ENCODE results near the gene NLRP6. TPM values are rescaled to one million over a fixed set of nuclear protein-coding genes. Genes with fewer than 3 reads are reported as not detected.

NLRP6 gene
- polyA plus RNA-seq, 1 experiment: not detected

DNA sequence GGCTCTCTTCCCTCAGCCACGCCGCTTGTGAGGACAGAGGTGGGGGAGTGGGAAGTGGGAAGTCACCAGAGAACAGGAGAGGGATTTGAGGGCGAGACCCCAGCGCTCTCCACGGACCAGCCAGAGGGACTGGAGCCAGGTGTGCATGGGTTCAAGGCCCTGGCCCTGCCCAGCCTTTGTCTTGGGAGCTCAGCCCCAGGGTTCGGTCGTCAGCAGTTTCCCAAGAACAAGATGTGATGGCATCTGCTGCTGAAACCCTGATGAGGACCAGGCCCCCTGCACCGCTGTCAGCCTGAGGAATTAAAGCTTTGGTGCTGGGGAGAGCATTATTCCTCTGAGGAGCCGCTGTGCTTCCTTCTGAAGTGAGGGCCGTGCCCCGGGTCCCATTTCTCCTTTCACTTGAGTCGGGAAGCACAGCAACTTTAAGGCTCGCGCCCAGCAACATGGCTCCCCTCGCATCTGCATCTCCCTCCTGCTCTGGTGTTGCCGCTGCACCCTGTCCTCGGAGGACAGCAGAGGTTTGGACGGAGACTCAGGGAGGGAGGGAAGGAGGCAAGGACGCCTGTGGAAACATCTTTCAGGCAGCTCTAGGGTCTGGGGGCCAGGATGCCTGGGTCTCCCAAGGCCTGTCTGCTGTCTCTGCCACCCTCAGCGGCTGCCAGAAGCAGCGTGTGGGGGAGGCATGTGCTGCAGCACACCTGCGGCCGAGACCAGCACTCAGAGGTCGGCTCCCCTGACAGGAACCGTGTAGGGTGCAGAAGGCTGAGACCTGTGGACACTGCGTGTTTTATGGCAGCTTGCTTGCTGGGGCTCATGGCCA lies 17.4 kb downstream of the NLRP6 start:
- TF ChIP-seq, protein P1, sequence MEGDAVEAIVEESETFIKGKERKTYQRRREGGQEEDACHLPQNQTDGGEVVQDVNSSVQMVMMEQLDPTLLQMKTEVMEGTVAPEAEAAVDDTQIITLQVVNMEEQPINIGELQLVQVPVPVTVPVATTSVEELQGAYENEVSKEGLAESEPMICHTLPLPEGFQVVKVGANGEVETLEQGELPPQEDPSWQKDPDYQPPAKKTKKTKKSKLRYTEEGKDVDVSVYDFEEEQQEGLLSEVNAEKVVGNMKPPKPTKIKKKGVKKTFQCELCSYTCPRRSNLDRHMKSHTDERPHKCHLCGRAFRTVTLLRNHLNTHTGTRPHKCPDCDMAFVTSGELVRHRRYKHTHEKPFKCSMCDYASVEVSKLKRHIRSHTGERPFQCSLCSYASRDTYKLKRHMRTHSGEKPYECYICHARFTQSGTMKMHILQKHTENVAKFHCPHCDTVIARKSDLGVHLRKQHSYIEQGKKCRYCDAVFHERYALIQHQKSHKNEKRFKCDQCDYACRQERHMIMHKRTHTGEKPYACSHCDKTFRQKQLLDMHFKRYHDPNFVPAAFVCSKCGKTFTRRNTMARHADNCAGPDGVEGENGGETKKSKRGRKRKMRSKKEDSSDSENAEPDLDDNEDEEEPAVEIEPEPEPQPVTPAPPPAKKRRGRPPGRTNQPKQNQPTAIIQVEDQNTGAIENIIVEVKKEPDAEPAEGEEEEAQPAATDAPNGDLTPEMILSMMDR (IDR thresholded peaks at IDR 0.05; ENCODE audit: insufficient read depth, low read depth, low read length): no peak
- Histone ChIP-seq H3K27me3 (ENCODE audit: control insufficient read depth, insufficient read depth, low read length) (peaks cover 6% of the 10 kb centered on the region), H3K4me3 (ENCODE audit: low read depth, low read length) (no peak overlapping the region), H3K36me3 (ENCODE audit: control insufficient read depth, insufficient read depth, low read length) (peaks cover 5% of the 10 kb centered on the region)
- no peak for DNase-seq (ENCODE audit: low read depth)
- ChIA-PET POLR2A (no interaction called here), CTCF (interaction anchor here (2.7 kb wide), 1 partner anchor 10 kb away, joined by 23 read pairs; no protein-coding TSS in a partner anchor)

DNA sequence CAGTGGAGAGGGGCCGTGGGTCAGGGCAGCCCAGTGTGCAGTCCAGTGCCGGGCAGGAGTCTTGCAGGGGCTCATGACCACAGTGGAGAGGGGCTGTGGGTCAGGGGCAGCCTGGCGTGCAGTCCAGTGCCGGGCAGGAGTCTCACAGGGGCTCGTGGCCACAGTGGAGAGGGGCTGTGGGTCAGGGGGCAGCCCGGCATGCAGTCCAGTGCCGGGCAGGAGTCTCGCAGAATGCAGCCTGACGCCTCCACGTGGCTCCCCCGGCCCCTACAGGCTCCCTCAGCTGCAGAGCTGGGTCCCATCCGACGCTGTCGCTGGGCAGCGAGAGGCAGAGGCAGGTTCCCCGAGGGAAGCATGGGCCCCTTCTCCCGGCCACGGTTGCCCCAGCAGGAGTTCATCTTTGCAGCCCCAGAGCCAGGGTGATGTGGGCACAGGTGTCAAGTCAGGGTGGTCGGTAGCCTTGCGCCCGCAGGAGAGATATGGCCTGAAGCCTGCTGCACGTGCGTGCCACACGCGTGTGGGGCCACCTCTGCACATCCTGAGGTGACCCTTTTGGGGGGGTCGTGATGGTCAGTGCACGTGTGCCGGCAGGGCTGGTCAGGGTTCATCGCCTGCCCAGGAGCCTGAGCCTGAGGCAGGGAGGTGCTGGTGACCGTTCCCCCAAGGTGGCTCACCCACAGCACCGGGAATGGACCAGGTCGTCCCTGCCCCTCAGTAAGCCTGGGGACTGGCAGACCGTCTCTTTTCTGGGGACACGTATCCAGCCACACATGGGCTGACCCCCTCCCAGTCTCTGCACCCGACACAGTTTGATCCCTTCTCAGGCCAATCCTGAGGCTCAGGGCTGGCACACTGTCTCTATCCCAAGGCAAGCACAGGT lies 18.2 kb downstream of the NLRP6 start:
- Histone ChIP-seq H3K36me3 (ENCODE audit: control insufficient read depth, insufficient read depth, low read length) (peaks cover 5% of the 10 kb centered on the region), H3K27me3 (ENCODE audit: control insufficient read depth, insufficient read depth, low read length) (peaks cover 6% of the 10 kb centered on the region), H3K4me3 (ENCODE audit: low read depth, low read length) (no peak overlapping the region)
- DNase-seq (ENCODE audit: low read depth): no peak
- ChIA-PET CTCF (interaction anchor here (2.7 kb wide), 1 partner anchor 9 kb away, joined by 23 read pairs; no protein-coding TSS in a partner anchor), POLR2A (no interaction called here)
- TF ChIP-seq, protein P1 (IDR thresholded peaks at IDR 0.05; ENCODE audit: insufficient read depth, low read depth, low read length): no peak

DNA sequence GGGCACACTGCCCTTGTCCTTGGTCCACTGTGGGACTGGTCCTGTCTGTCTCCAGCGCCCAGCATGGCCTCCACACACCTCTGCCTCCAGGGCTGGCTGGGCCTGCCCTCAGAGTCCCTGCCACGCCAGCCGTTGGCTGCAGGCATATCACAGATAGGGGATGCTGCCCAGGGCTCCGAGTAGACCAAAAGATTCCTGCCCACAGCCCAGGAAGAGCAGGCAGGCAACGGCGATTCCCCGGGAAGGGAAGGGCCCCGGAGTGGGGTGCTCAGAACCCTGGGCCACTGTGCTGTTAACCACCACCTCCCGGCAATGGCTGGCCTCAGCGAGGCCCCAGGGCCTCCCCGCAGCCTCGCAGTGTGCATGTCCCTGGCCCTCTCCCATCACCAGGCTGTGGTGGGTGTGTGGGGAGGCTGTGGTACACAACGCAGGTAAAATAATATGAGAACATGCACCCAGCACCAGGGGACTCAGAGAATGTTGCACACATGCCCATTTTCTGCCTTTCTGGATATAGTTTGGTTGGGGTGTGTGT lies 18.9 kb downstream of the NLRP6 start:
- CTCF ChIA-PET: no interaction called here
- TF ChIP-seq, protein P1 (IDR thresholded peaks at IDR 0.05; ENCODE audit: insufficient read depth, low read depth, low read length): no peak
- Histone ChIP-seq H3K27me3 (ENCODE audit: control insufficient read depth, insufficient read depth, low read length) (peaks cover 6% of the 10 kb centered on the region), H3K4me3 (ENCODE audit: low read depth, low read length) (no peak overlapping the region), H3K36me3 (ENCODE audit: control insufficient read depth, insufficient read depth, low read length) (peaks cover 5% of the 10 kb centered on the region)
- no peak for DNase-seq (ENCODE audit: low read depth)
- POLR2A ChIA-PET: interaction anchor here (0.5 kb wide), 1 partner anchor 114 kb away, joined by 4 read pairs; no protein-coding TSS in a partner anchor

DNA sequence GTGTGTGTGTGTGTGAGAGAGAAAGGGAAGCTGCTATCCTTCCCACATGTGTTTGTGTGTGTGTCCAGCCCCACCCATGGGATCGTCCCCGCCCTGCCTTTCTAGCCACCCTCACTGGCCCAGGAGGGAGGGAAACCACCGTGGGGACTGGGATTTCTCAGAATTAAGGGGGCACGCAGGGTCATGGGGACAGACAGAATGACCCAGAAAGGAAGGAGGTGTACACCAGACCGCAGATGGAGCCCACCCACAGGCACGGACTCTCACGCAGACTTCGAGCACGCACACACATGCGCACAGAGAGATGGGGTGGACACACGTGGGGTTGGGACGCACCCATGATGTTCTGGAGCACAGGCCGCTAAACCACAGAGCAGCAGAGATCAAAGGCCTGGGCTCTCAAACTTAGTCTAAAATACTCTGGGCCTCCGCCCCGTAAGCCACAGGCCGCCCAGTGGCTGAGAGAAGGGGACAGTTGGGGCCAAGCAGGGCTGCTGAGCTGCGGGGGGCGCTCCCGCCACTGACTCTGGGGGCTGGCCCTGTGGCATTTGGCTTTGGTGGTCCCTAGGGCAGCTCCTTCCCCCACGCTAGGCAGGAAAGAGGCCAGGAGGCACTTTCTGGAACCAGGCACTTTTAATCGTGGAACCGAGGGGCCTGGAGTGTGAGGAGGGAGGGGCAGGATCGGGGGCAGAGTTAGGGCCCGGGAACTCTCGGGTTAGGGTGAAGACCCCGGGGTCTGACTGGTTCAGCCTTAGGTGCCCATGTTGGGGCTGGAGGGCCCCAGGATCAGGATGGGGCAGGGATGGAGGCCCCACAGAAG lies 19.6 kb downstream of the NLRP6 start:
- H3K4me3 ChIP-seq (ENCODE audit: low read depth, low read length): no peak overlapping the region
- peaks cover 6% of the 10 kb centered on the region for H3K27me3 ChIP-seq (ENCODE audit: control insufficient read depth, insufficient read depth, low read length)
- DNase-seq (ENCODE audit: low read depth): no peak
- H3K36me3 ChIP-seq (ENCODE audit: control insufficient read depth, insufficient read depth, low read length): peaks cover 5% of the 10 kb centered on the region
- TF ChIP-seq, protein P1 (IDR thresholded peaks at IDR 0.05; ENCODE audit: insufficient read depth, low read depth, low read length): no peak
- ChIA-PET CTCF (no interaction called here), POLR2A (interaction anchor here (0.5 kb wide), 1 partner anchor 113 kb away, joined by 4 read pairs; no protein-coding TSS in a partner anchor)
